Activated CD4-positive, alpha-beta memory T cell treated with anti-CD3 and anti-CD28 coated beads for 36 hours (primary cell): ENCODE data around the gene CIDEC. TPM values are rescaled to one million over a fixed set of nuclear protein-coding genes. Genes with fewer than 3 reads are reported as not detected.
"Not testable (repeated sequence)": the region's sequence is repeated elsewhere in the genome, so short reads cannot be mapped to it uniquely, and the experiment has no call there.

Experiments used
- CTCF ChIA-PET: fragments of 350-600 bp; sonication (Branson Sonifier 250); formaldehyde crosslinking; loops from one replicate; lab custom pipeline; 2021; ENCODE audit warnings: antibody characterized with exemption, inconsistent platforms; lab: Charles Lee
- POLR2A ChIA-PET: fragments of 350-600 bp; sonication (Branson Sonifier 250); formaldehyde crosslinking; loops from one replicate; lab custom pipeline; 2021; ENCODE audit warnings: antibody characterized with exemption; lab: Charles Lee
- DNase-seq: peaks from one replicate; pipeline ENCODE4 v3.0.0-alpha.2; 2020
- H3K27ac Mint-ChIP-seq: one replicate; pipeline ENCODE4 v1.8.0; 2021; ENCODE audit warnings: mixed read lengths
- H3K27me3 Mint-ChIP-seq: one replicate; pipeline ENCODE4 v1.8.0; 2021; ENCODE audit warnings: mixed read lengths
- H3K36me3 Mint-ChIP-seq: one replicate; pipeline ENCODE4 v1.8.0; 2021; ENCODE audit warnings: mixed read lengths
- H3K4me1 Mint-ChIP-seq: one replicate; pipeline ENCODE4 v1.8.0; 2021; ENCODE audit warnings: low read depth, mixed read lengths
- H3K4me3 Mint-ChIP-seq: one replicate; pipeline ENCODE4 v1.8.0; 2021; ENCODE audit warnings: mild to moderate bottlenecking, mixed read lengths
- H3K9me3 Mint-ChIP-seq: one replicate; pipeline ENCODE4 v1.8.0; 2021; ENCODE audit warnings: mixed read lengths
- intact Hi-C: fragments of 100-400 bp; cut with micrococcal nuclease; formaldehyde crosslinking; loops from one replicate; pipeline ENCODE4 v1.15.1; 2023
- total RNA-seq, 2 experiments: library from RNA; stranded (reverse); gene quantifications; one replicate each; pipeline ENCODE4 v1.2.3, GENCODE V29; 2021

CIDEC gene
- total RNA-seq, 2 experiments from 2014 or later: not detected

DNA sequence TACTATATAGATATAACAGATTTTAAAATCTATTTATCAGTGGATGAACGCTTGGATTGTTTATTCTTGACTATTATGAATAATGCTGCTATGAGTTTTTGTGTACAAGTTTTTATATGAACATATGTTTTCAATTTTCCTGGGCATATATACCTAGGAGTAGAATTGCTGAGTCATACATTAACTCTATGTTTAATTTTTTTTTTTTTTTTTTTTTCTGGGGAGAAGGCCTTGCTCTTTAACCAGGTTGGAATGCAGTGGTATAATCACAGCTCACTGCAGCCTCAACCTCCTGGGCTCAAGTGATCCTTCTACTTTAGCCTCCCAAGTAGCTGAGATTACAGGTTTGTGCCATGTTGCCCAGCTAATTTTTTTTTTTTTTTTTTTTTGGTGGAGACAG is 9.1 kb downstream of the CIDEC start:
- ChIA-PET POLR2A (no interaction called here), CTCF (no interaction called here)
- DNase-seq: no peak
- H3K9me3 Mint-ChIP-seq: no peaks in the 10 kb centered on the region
- no peak overlapping the region for H3K4me3 Mint-ChIP-seq
- no peak overlapping the region for H3K27ac Mint-ChIP-seq
- H3K4me1 Mint-ChIP-seq: no peaks in the 10 kb centered on the region
- intact Hi-C loops: no loop called here
- no peaks in the 10 kb centered on the region for H3K36me3 Mint-ChIP-seq
- no peaks in the 10 kb centered on the region for H3K27me3 Mint-ChIP-seq

DNA sequence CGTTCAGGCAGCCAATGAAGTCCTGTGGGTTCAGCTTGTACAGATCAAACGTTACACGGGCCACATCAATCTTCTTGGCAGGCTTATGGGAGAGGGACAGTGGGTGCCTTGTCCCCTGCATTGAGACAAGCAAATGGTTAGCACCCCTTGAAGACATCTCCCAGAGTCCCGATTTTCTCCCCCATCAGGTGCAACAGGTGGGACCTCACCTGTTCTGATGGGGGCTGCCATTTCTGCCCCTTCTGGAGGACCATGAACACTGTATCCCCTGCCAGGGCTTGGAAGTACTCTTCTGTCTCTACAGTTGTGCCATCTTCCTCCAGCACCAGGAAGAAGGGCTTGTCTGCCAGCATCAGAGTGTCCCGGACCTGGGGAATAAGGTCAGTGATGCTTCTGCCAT is 10.1 kb downstream of the CIDEC start:
- ChIA-PET POLR2A (no interaction called here), CTCF (interaction anchor here (1.1 to 1.4 kb wide), 2 partner anchors 21 to 76 kb away, joined by 3 read pairs; no protein-coding TSS in a partner anchor)
- Mint-ChIP-seq H3K36me3 (no peaks in the 10 kb centered on the region), H3K4me1 (no peaks in the 10 kb centered on the region), H3K27ac (no peak overlapping the region), H3K4me3 (no peak overlapping the region), H3K27me3 (no peaks in the 10 kb centered on the region), H3K9me3 (no peaks in the 10 kb centered on the region)
- no peak for DNase-seq
- intact Hi-C loops: no loop called here

DNA sequence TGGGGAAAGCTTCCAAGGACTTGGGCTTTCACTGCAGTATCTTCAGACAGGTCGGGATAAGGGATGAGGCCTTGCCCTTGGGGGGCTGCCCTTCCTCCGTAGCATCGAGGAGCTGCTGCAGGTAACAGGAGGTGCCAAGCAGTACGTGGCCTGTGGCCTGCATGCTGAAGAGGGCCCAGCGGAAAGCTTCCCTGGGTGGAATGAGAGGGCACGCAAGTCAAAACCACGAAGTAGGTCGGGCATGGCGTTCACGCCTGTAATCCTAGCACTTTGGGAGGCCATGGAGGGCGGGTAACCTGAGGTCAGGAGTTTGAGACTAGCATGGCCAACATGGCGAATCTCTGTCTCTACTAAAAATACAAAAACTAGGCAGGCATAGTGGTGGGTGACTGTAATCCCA is 12.9 kb downstream of the CIDEC start:
- POLR2A ChIA-PET: no interaction called here
- no peak overlapping the region for H3K27ac Mint-ChIP-seq

DNA sequence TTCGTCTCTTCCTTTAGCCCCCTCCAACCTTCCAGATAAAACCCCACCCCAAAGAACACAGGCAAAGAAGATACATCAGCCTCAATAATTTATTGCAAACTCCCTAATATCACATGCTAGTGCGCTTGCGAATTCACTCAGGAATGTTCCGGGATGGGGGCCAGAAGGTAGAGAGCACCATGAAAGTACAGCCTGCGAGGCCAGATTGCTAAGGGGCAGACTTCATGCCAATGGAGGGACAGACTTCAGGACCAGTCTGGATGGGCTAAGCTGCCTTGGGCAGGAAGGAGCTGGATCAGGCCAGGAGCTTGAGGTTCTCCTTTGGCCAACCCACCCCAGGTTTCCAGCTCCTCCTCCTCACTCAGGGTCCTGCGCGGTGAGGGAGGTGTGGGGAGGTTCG is 13.4 kb downstream of the CIDEC start:
- Mint-ChIP-seq H3K4me3 (no peak overlapping the region), H3K36me3 (no peaks in the 10 kb centered on the region), H3K9me3 (no peaks in the 10 kb centered on the region), H3K27me3 (peaks cover 10% of the 10 kb centered on the region), H3K27ac (no peak overlapping the region), H3K4me1 (peaks cover 3% of the 10 kb centered on the region)
- POLR2A ChIA-PET: no interaction called here
- DNase-seq: no peak
- intact Hi-C loops: no loop called here
- CTCF ChIA-PET: no interaction called here

More for the DNA sequence above, 12.9 kb downstream of the CIDEC start:
- peaks cover 6% of the 10 kb centered on the region for H3K27me3 Mint-ChIP-seq
- H3K36me3 Mint-ChIP-seq: no peaks in the 10 kb centered on the region
- no peak for DNase-seq
- intact Hi-C loops: no loop called here
- no peaks in the 10 kb centered on the region for H3K9me3 Mint-ChIP-seq
- CTCF ChIA-PET: no interaction called here
- no peak overlapping the region for H3K4me3 Mint-ChIP-seq
- peaks cover 3% of the 10 kb centered on the region for H3K4me1 Mint-ChIP-seq

DNA sequence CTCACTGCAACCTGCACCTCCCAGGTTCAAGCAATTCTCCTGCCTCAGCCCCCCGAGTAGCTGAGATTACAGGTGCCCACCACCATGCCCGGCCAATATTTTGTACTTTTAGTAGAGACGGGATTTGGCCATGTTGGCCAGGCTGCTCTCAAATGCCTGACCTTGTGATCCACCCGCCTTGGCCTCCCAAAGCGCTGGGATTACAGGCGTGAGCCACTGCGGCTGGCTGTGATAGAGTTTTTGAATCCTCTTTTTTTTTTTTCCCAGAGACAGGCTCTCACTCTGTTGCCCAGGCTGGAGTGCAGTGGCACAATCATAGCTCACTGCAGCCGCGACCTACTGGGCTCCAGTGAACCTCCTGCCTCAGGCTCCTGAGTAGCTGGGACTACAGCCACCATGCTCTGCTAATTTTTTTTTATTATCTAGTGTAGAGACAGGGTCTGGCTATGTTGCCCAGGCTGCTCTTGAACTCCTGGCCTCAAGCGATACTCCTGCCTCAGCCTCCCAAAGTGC is 14.9 kb downstream of the CIDEC start:
- intact Hi-C loops, DNase-seq: not testable (repeated sequence)

DNA sequence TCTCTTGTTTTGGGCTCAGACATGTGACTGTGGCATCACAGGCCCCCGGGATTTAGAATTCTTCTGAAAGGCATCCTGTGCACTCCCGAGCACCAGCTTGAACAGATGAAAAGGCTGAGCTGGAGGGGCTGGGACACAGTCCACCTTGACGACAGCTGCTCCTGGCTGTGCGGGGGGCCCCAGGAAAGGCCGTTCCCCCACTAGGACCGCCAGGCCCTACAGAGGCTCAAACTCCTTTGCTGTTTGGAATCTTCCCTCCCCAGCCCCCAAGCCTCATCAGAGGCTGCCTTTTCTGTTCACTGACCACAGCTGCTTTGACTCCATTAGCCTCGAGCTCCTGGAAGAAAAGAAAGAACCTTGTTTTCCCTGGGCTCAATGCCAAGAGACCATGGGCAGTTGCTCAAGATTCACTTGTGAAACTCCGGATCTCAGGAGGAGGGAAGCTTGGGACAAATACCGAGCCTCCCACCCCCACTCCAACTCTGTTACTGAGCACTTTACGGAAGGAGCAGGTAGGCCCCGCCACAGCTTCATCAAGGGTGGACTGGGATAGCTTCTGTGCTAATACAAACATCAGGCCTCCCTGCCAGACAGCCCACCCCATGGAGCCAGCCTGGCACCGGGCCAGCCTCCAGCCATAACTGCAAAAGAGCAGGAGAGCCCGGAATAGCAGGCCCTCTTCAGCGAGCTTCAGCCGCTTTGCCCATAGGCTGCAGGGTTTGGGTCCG is 15.7 kb downstream of the CIDEC start:
- Mint-ChIP-seq H3K9me3 (no peaks in the 10 kb centered on the region), H3K27ac (no peak overlapping the region), H3K4me3 (no peak overlapping the region), H3K27me3 (peaks cover 10% of the 10 kb centered on the region), H3K4me1 (peaks cover 3% of the 10 kb centered on the region), H3K36me3 (no peaks in the 10 kb centered on the region)
- intact Hi-C loops: no loop called here
- ChIA-PET POLR2A (no interaction called here), CTCF (no interaction called here)
- DNase-seq: no peak

More for the DNA sequence above, 14.9 kb downstream of the CIDEC start:
- CTCF ChIA-PET: interaction anchor here (1.2 kb wide), 1 partner anchor 81 kb away, joined by 3 read pairs; no protein-coding TSS in a partner anchor
- H3K4me3 Mint-ChIP-seq, H3K9me3 Mint-ChIP-seq, H3K27me3 Mint-ChIP-seq, POLR2A ChIA-PET, H3K27ac Mint-ChIP-seq, H3K4me1 Mint-ChIP-seq, H3K36me3 Mint-ChIP-seq: not testable (repeated sequence)

DNA sequence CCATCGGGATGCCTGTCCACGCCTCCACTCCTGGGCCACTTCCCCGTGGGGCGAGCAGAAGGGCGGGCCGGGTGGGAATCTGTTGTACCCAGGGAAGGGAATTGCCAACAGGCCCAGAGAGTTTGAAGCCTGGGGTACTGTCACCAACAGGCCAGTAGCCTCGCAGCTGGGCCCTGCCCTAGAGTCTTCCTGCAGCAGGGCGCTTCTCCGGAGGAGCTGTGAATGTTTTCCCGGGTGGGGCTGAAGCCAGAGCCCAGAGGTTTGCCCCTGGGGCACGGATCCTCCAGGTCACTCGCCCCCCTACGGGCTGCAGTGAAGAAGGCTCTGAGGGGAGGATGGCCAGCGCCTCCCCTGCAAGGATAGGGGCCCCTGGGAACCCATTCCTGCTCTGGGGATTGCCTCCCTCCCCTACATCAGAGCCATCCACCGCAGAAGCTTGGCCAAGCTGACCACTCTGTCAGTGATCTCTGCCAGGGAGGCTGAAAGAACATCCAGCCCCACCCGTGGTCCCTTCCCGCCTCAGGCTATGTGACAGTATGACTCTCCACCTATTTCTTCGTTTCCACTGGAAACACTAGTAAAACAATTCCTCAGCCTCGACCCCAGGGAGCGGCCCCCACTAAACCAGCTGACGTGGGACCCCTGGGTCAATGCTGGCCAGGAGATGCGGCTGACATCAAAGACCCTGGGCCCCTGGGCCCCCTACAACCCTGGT is 16.8 kb downstream of the CIDEC start:
- ChIA-PET POLR2A (no interaction called here), CTCF (interaction anchor here (0.9 kb wide), 1 partner anchor 15 kb away, joined by 3 read pairs; no protein-coding TSS in a partner anchor)
- Mint-ChIP-seq H3K36me3 (no peaks in the 10 kb centered on the region), H3K9me3 (no peaks in the 10 kb centered on the region), H3K4me3 (no peak overlapping the region), H3K27ac (no peak overlapping the region), H3K4me1 (peaks cover 3% of the 10 kb centered on the region), H3K27me3 (peaks cover 10% of the 10 kb centered on the region)
- DNase-seq: no peak
- intact Hi-C loops: no loop called here

DNA sequence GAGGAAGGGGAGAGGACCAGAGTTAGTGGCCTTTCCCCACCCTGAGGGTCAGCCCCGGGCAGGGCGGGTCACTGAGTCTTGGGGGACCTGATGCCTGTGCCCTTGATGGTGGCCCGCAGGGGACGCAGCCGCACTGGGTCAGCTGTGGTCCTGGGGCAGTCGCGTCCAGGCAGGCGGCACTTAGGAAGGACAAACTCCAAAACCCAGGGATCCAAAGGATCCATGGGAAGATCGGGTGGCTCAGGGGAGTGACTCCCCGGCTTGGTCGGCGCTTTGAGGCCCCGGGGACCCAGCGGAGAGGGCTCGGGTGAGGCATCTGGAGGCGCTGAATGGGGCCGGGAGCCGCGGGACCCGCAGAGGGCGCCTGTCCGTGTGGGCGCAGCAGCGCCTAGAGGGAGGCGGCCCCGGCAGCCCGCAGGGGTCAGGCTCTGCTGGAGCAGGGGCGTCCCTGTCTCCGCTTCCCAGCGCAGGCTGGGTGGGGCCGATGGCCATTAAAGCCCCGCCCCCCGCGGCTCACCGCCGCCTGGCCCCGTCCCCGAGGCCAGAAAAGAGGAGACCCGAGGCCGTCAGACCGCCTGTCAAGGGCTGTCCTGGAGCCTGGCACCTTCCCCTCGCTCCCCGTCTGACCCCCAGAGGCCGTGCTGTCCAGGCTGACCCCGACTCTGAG is 17.5 kb downstream of the CIDEC start:
- DNase-seq: peak; percentile 46
- Mint-ChIP-seq H3K27ac (no peak overlapping the region), H3K9me3 (no peaks in the 10 kb centered on the region), H3K4me1 (peaks cover 3% of the 10 kb centered on the region), H3K4me3 (no peak overlapping the region), H3K27me3 (peaks cover 10% of the 10 kb centered on the region), H3K36me3 (no peaks in the 10 kb centered on the region)
- ChIA-PET POLR2A (no interaction called here), CTCF (interaction anchor here (0.9 kb wide), 1 partner anchor 14 kb away, joined by 3 read pairs; no protein-coding TSS in a partner anchor)
- intact Hi-C loops: no loop called here

DNA sequence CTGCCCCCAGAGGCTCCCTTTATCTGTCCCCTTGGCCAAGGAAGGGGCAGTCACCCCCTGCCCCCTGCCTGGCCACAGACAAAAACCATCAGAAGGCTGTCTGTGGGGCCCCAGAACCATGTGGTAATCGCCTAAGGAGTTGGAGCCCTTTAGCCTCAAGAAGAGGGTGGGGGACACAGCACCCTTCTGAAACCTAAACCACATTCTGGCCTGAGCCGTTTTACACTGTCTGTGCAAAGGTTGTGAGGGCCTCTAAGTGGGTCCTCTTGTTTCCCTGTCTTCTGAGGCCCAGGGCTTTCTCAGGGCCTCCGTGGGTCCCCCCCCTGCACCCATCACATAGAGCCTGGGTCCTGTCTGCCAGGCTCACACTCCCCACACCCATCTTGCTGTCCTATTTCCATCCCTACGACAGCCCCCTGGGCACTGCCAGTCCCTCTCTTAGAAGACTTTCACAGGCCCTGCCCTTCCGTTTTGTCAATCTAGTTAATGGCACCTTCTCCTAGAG is 18.4 kb downstream of the CIDEC start:
- H3K36me3 Mint-ChIP-seq: no peaks in the 10 kb centered on the region
- no peak overlapping the region for H3K27ac Mint-ChIP-seq
- POLR2A ChIA-PET: no interaction called here
- H3K9me3 Mint-ChIP-seq: no peaks in the 10 kb centered on the region
- peaks cover 3% of the 10 kb centered on the region for H3K4me1 Mint-ChIP-seq
- no peak for DNase-seq
- intact Hi-C loops: no loop called here
- H3K4me3 Mint-ChIP-seq: no peak overlapping the region
- CTCF ChIA-PET: no interaction called here
- peaks cover 10% of the 10 kb centered on the region for H3K27me3 Mint-ChIP-seq

DNA sequence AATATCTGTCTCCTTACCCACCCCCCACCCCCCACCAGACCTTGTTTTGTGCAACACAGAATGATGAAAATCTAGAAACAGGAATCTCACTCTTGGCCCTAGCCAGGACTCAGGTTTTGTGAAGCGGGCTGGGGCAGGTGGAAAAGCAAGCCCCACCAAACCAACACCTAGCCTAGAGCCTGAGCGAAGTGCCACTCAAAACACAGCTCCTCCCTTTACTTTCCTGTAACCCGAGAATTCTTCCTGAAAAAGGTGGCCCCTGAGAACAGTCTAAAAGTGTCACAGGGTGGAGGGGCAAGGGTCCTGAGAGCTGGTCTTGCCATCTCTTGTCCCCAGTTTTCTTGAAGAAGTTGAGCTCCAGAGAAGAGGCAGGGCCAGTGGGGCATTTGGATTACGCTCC is 18.9 kb downstream of the CIDEC start:
- intact Hi-C loops: no loop called here
- no peak for DNase-seq
- no peaks in the 10 kb centered on the region for H3K36me3 Mint-ChIP-seq
- ChIA-PET POLR2A (no interaction called here), CTCF (no interaction called here)
- H3K4me3 Mint-ChIP-seq: no peak overlapping the region
- H3K9me3 Mint-ChIP-seq: no peaks in the 10 kb centered on the region
- H3K4me1 Mint-ChIP-seq: peaks cover 3% of the 10 kb centered on the region
- H3K27me3 Mint-ChIP-seq: peaks cover 10% of the 10 kb centered on the region
- H3K27ac Mint-ChIP-seq: no peak overlapping the region

DNA sequence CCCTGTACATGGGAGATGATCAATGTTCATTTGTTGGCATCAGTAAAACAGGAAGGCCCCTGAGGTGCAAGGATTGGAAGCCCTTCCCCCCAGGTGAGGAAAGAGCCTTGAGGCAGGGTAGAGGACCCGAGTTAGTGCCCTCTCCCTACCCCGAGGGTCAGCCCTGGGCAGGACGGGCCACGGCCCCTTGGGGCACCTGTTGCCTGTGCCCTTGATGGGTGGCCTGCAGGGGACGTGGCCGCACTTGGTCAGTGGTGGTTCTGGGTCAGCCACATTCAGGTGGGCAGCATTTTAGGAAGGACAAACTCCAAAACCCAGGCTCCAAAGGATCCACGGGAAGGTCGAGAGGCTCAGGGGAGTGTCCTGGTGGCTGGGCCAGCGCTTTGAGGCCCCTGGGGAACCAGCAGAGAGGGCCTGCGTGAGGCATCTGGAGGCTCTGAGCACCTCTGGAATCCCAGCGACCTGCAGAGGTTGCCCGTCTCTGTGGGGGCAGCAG is 20.5 kb downstream of the CIDEC start:
- intact Hi-C loops: no loop called here
- no peaks in the 10 kb centered on the region for H3K9me3 Mint-ChIP-seq
- ChIA-PET POLR2A (no interaction called here), CTCF (interaction anchor here (1.7 kb wide), 1 partner anchor 86 kb away, joined by 3 read pairs; no protein-coding TSS in a partner anchor)
- H3K4me3 Mint-ChIP-seq: no peak overlapping the region
- peaks cover 10% of the 10 kb centered on the region for H3K27me3 Mint-ChIP-seq
- no peaks in the 10 kb centered on the region for H3K36me3 Mint-ChIP-seq
- H3K4me1 Mint-ChIP-seq: peaks cover 3% of the 10 kb centered on the region
- no peak for DNase-seq
- no peak overlapping the region for H3K27ac Mint-ChIP-seq

DNA sequence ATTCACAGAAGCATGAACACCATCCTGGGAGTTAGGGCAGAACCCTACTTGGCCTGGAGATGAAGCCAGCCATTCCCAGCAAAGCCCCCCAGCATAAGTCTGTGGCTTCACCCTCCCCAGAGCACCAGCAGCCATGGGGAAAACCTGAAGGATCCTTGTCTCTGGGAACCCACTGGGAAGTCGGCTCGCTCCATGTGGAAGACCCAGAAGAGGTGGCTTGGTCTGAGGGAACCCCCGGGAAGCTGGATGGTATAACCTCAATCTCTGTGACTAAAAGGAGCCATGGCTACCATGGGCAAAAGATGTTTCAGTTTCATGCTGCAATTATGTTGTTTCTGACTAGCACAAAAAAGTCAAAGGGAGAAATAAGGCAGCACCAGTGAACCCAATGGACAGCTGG is 24.5 kb downstream of the CIDEC start:
- POLR2A ChIA-PET: no interaction called here
- intact Hi-C loops: no loop called here
- no peak for DNase-seq
- peaks cover 3% of the 10 kb centered on the region for H3K27me3 Mint-ChIP-seq
- H3K36me3 Mint-ChIP-seq: no peaks in the 10 kb centered on the region
- peaks cover 10% of the 10 kb centered on the region for H3K4me1 Mint-ChIP-seq
- H3K9me3 Mint-ChIP-seq: no peaks in the 10 kb centered on the region
- no peak overlapping the region for H3K4me3 Mint-ChIP-seq
- no peak overlapping the region for H3K27ac Mint-ChIP-seq
- CTCF ChIA-PET: no interaction called here
